IMR-90 (cell line): Measurements from ENCODE around the gene KAT14. TPM values are rescaled to one million over a fixed set of nuclear protein-coding genes. Genes with fewer than 3 reads are reported as not detected.

Experiments
- ATAC-seq: fragments of 200-7000 bp; cut with Tn5 transposase; 2 replicates; pipeline ENCODE4 v1.9.1; 2020; ENCODE audit warnings: low read depth, mild to moderate bottlenecking, moderate library complexity
- BruUV-seq: library from RNA; stranded (reverse); fragments of 400-500 nt; replicated peaks from 2 replicates; lab custom pipeline; 2021; lab: Mats Ljungman, UMichigan
- CTCF ChIA-PET: fragments of 300-600 bp; formaldehyde crosslinking; extraction: SDS; loops from one replicate; lab custom pipeline; 2021; ENCODE audit warnings: antibody characterized with exemption; lab: Yijun Ruan, JAX
- POLR2A ChIA-PET: fragments of 300-600 bp; sonication (Branson Sonifier 250); formaldehyde crosslinking; loops from one replicate; lab custom pipeline; 2022; ENCODE audit warnings: antibody characterized with exemption; ENCODE audit not compliant: unreplicated experiment; lab: Charles Lee
- DNase-seq: peaks from one replicate; pipeline ENCODE4 v3.0.0; 2013
- H2AFZ ChIP-seq: replicated peaks from 2 replicates; pipeline ENCODE3; 2013; ENCODE audit warnings: low read length, mild to moderate bottlenecking; ENCODE audit not compliant: poor library complexity
- H2AK5ac ChIP-seq: 2 replicates; pipeline ENCODE4 v1.6.1; 2013; ENCODE audit warnings: low read depth, low read length, inconsistent platforms
- H2AK9ac ChIP-seq: replicated peaks from 2 replicates; pipeline ENCODE3; 2013; ENCODE audit warnings: mild to moderate bottlenecking, low read depth, low read length, moderate library complexity; ENCODE audit not compliant: poor library complexity
- H2BK120ac ChIP-seq: 2 replicates; pipeline ENCODE4 v1.6.1; 2013; ENCODE audit warnings: low read depth, low read length, inconsistent platforms
- H2BK15ac ChIP-seq: 3 replicates; pipeline ENCODE4 v1.6.1; 2013; ENCODE audit warnings: low read depth, low read length, inconsistent platforms
- H2BK20ac ChIP-seq: 2 replicates; pipeline ENCODE4 v1.6.1; 2013; ENCODE audit warnings: low read depth, mild to moderate bottlenecking, inconsistent platforms, low read length, moderate library complexity
- H2BK5ac ChIP-seq: 2 replicates; pipeline ENCODE4 v1.6.1; 2013; ENCODE audit warnings: mild to moderate bottlenecking, low read depth, low read length, inconsistent platforms; ENCODE audit not compliant: poor library complexity, severe bottlenecking
- H3K14ac ChIP-seq: replicated peaks from 2 replicates; pipeline ENCODE4 v1.6.1; 2013; ENCODE audit warnings: low read depth, low read length, inconsistent platforms
- H3K18ac ChIP-seq: 2 replicates; pipeline ENCODE4 v1.6.1; 2013; ENCODE audit warnings: low read depth, low read length, control low read depth
- H3K23ac ChIP-seq: 2 replicates; pipeline ENCODE4 v1.6.1; 2013; ENCODE audit warnings: low read depth, low read length, inconsistent platforms
- H3K27ac ChIP-seq: 2 replicates; pipeline ENCODE4 v1.5.1; 2013; ENCODE audit warnings: mild to moderate bottlenecking, control low read depth, low read length; ENCODE audit not compliant: insufficient read depth
- H3K27me3 ChIP-seq: 2 replicates; pipeline ENCODE4 v1.6.1; 2013; ENCODE audit warnings: low read length; ENCODE audit not compliant: control insufficient read depth, insufficient read depth
- H3K36me3 ChIP-seq: 2 replicates; pipeline ENCODE4 v1.6.1; 2013; ENCODE audit warnings: low read length, mixed read lengths; ENCODE audit not compliant: control insufficient read depth, insufficient read depth
- H3K4ac ChIP-seq: 2 replicates; pipeline ENCODE4 v1.6.1; 2013; ENCODE audit warnings: low read depth, low read length, inconsistent platforms
- H3K4me1 ChIP-seq: 2 replicates; pipeline ENCODE4 v1.6.1; 2013; ENCODE audit warnings: low read length, mixed read lengths; ENCODE audit not compliant: control insufficient read depth, insufficient read depth
- H3K4me2 ChIP-seq: 2 replicates; pipeline ENCODE4 v1.6.1; 2013; ENCODE audit warnings: low read depth, mild to moderate bottlenecking, control low read depth, low read length, moderate library complexity
- H3K4me3 ChIP-seq: 2 replicates; pipeline ENCODE4 v1.5.1; 2013; ENCODE audit warnings: low read depth, mild to moderate bottlenecking, control low read depth, low read length, moderate library complexity; ENCODE audit not compliant: insufficient read depth
- H3K56ac ChIP-seq: 2 replicates; pipeline ENCODE4 v1.6.1; 2013; ENCODE audit warnings: low read length, inconsistent platforms; ENCODE audit not compliant: insufficient read depth; ENCODE audit errors: extremely low read depth
- H3K79me1 ChIP-seq, 2 experiments: 2 replicates each; pipeline ENCODE4 v1.6.1; 2013; ENCODE audit warnings: low read length in 2 of 2, inconsistent platforms in 1 of 2, low read depth in 1 of 2
- H3K9ac ChIP-seq: 2 replicates; pipeline ENCODE4 v1.6.1; 2013; ENCODE audit warnings: low read depth, low read length, control low read depth
- H3K9me1 ChIP-seq: 2 replicates; pipeline ENCODE4 v1.6.1; 2013; ENCODE audit warnings: low read length, inconsistent platforms; ENCODE audit not compliant: insufficient read depth
- H3K9me3 ChIP-seq: 2 replicates; pipeline ENCODE4 v1.6.1; 2013; ENCODE audit warnings: low read length; ENCODE audit not compliant: control insufficient read depth, insufficient read depth
- H4K20me1 ChIP-seq: 2 replicates; pipeline ENCODE4 v1.6.1; 2013; ENCODE audit warnings: low read length, inconsistent platforms; ENCODE audit not compliant: insufficient read depth
- H4K5ac ChIP-seq: 2 replicates; pipeline ENCODE4 v1.6.1; 2013; ENCODE audit warnings: mild to moderate bottlenecking, low read depth, low read length, control low read depth
- H4K8ac ChIP-seq, 2 experiments: 2 replicates each; pipeline ENCODE4 v1.6.1; 2013; ENCODE audit warnings: low read depth in 2 of 2, low read length in 2 of 2, control low read depth in 1 of 2, inconsistent platforms in 1 of 2
- H4K91ac ChIP-seq: 2 replicates; pipeline ENCODE4 v1.6.1; 2013; ENCODE audit warnings: low read depth, low read length, inconsistent platforms; ENCODE audit not compliant: insufficient read depth
- BHLHE40 ChIP-seq: fragments of 150-350 bp; IDR thresholded peaks from 2 replicates; pipeline ENCODE4 v1.6.1; 2016; ENCODE audit warnings: mild to moderate bottlenecking, low read depth, low read length
- FOS ChIP-seq: fragments of 150-350 bp; IDR thresholded peaks from 2 replicates; pipeline ENCODE4 v1.6.1; 2016; ENCODE audit warnings: low read depth, low read length
- MAZ ChIP-seq: IDR thresholded peaks from 2 replicates; pipeline ENCODE4 v1.6.1; 2012; ENCODE audit warnings: low read depth, mild to moderate bottlenecking, low read length, improper control_type of control experiment, moderate library complexity, borderline replicate concordance
- MXI1 ChIP-seq: IDR thresholded peaks from 2 replicates; pipeline ENCODE4 v1.6.1; 2012; ENCODE audit warnings: low read depth, mild to moderate bottlenecking, low read length, moderate library complexity, borderline replicate concordance
- NFE2L2 ChIP-seq: fragments of 150-350 bp; IDR thresholded peaks from 2 replicates; pipeline ENCODE4 v1.6.1; 2016; ENCODE audit warnings: low read depth, mild to moderate bottlenecking, low read length
- POLR2A ChIP-seq: IDR thresholded peaks from 2 replicates; pipeline ENCODE4 v1.6.1; 2012; ENCODE audit warnings: mild to moderate bottlenecking, low read depth, low read length
- RAD21 ChIP-seq: IDR thresholded peaks from 2 replicates; pipeline ENCODE4 v1.6.1; 2012; ENCODE audit warnings: low read length, improper control_type of control experiment
- RCOR1 ChIP-seq: IDR thresholded peaks from 2 replicates; pipeline ENCODE4 v1.6.1; 2012; ENCODE audit warnings: mild to moderate bottlenecking, low read length, improper control_type of control experiment; ENCODE audit not compliant: insufficient replicate concordance
- RFX5 ChIP-seq: IDR thresholded peaks from 2 replicates; pipeline ENCODE4 v1.8.0; 2012; ENCODE audit warnings: low read depth, mild to moderate bottlenecking, low read length, moderate library complexity
- SMC3 ChIP-seq: fragments of 150-350 bp; IDR thresholded peaks from 2 replicates; pipeline ENCODE4 v1.6.1; 2016; ENCODE audit warnings: low read depth, mild to moderate bottlenecking, antibody characterized with exemption, low read length, moderate library complexity
- WGBS, 2 experiments: methylation state at CpG; one replicate each; pipeline versions ENCODE4 v1.1.5 to v1.1.7; 2013; ENCODE audit warnings: missing lambda C conversion rate in 2 of 2; ENCODE audit not compliant: insufficient read length in 1 of 2; ENCODE audit errors: extremely low coverage in 2 of 2; 5-methylcytosine and 5-hydroxymethylcytosine counted together
- dilution Hi-C: fragments of 300-500 bp; cut with HindIII; formaldehyde crosslinking; loops from one replicate; pipeline ENCODE4 v1.14.3; 2018; ENCODE audit warnings: low sequenced_read_pairs; ENCODE audit not compliant: unreplicated experiment
- in situ Hi-C: fragments of 300-500 bp; cut with MboI; formaldehyde crosslinking; loops from 3 replicates; pipeline ENCODE4 v1.14.3; 2019; ENCODE audit warnings: low sequenced_read_pairs, inconsistent platforms, mixed read lengths
- intact Hi-C: fragments of 100-400 bp; cut with micrococcal nuclease; formaldehyde crosslinking; loops from 2 replicates; pipeline ENCODE4 v1.10.0; 2022
- polyA plus RNA-seq, 3 experiments: library from polyadenylated mRNA; depleted of rRNA; stranded (reverse); fragments of >200 nt; gene quantifications; 2 replicates each; pipeline ENCODE4 v1.2.3, GENCODE V29; 2012; ENCODE audit warnings: low replicate concordance in 1 of 3
- total RNA-seq: library from RNA; depleted of rRNA; stranded (reverse); fragments of >200 nt; gene quantifications from 2 replicates; pipeline ENCODE4 v1.2.3, GENCODE V29; 2012
- TF ChIP-seq, protein P1 (sequence below): conservative IDR thresholded peaks from 2 replicates; pipeline ENCODE4 v1.5.1; 2012; ENCODE audit warnings: mild to moderate bottlenecking, low read depth, low read length, improper control_type of control experiment
- TF ChIP-seq, protein P2 (sequence below): fragments of 150-350 bp; IDR thresholded peaks from 2 replicates; pipeline ENCODE4 v1.6.1; 2017; ENCODE audit warnings: mild to moderate bottlenecking, antibody characterized with exemption, low read length, low read depth

Gene KAT14
- total and polyA plus RNA-seq, 2 of the 4 experiments (the other 2 are of a cell fraction): 6.7 to 12.4 TPM

GRCh38 chr20:18156045-18156444 lies 18.4 kb downstream of the KAT14 start:
- BruUV-seq: no TSS peak
- Histone ChIP-seq H4K8ac (no peak overlapping the region), H3K56ac (no peak overlapping the region), H2AK5ac (no peak overlapping the region), H3K4ac (no peak overlapping the region), H3K9ac (no peak overlapping the region), H3K4me2 (no peak overlapping the region), H3K4me1 (no peaks in the 10 kb centered on the region), H2BK20ac (no peak overlapping the region), H4K20me1 (no peaks in the 10 kb centered on the region), H2AK9ac (no peak overlapping the region), H3K23ac (no peak overlapping the region), H3K27ac (no peak overlapping the region), H3K79me1 (peaks cover 0 to 3% of the 10 kb centered on the region in 2 experiments; a peak in 1 of 4 replicates), H3K9me1 (no peaks in the 10 kb centered on the region), H2AFZ (no peak overlapping the region), H3K9me3 (no peaks in the 10 kb centered on the region), H4K5ac (no peak overlapping the region), H3K18ac (no peak overlapping the region), H2BK5ac (no peak overlapping the region), H3K36me3 (peaks cover 18% of the 10 kb centered on the region), H3K27me3 (no peaks in the 10 kb centered on the region), H3K14ac (no peak overlapping the region), H2BK120ac (no peak overlapping the region), H2BK15ac (no peak overlapping the region), H4K91ac (no peak overlapping the region), H3K4me3 (no peak overlapping the region)
- ATAC-seq: no peak
- TF ChIP-seq POLR2A (no peak), FOS (no peak), MXI1 (no peak), SMC3 (no peak), RAD21 (no peak), RFX5 (no peak), RCOR1 (no peak), BHLHE40 (no peak), MAZ (no peak), NFE2L2 (no peak)
- TF ChIP-seq, protein P1, sequence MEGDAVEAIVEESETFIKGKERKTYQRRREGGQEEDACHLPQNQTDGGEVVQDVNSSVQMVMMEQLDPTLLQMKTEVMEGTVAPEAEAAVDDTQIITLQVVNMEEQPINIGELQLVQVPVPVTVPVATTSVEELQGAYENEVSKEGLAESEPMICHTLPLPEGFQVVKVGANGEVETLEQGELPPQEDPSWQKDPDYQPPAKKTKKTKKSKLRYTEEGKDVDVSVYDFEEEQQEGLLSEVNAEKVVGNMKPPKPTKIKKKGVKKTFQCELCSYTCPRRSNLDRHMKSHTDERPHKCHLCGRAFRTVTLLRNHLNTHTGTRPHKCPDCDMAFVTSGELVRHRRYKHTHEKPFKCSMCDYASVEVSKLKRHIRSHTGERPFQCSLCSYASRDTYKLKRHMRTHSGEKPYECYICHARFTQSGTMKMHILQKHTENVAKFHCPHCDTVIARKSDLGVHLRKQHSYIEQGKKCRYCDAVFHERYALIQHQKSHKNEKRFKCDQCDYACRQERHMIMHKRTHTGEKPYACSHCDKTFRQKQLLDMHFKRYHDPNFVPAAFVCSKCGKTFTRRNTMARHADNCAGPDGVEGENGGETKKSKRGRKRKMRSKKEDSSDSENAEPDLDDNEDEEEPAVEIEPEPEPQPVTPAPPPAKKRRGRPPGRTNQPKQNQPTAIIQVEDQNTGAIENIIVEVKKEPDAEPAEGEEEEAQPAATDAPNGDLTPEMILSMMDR: no peak
- TF ChIP-seq, protein P2, sequence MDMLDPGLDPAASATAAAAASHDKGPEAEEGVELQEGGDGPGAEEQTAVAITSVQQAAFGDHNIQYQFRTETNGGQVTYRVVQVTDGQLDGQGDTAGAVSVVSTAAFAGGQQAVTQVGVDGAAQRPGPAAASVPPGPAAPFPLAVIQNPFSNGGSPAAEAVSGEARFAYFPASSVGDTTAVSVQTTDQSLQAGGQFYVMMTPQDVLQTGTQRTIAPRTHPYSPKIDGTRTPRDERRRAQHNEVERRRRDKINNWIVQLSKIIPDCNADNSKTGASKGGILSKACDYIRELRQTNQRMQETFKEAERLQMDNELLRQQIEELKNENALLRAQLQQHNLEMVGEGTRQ: no peak
- dilution Hi-C loops (no loop called here), intact Hi-C loops (no loop called here), in situ Hi-C loops (no loop called here)
- ChIA-PET POLR2A (interaction anchor here (1.0 kb wide), 1 partner anchor 18 kb away, joined by 3 read pairs; the partner anchor contains the start of genes KAT14 and PET117), CTCF (no interaction called here)
- no CpG with 5 or more reads among the region's 4 CpGs for WGBS, 2 experiments
- DNase-seq: no peak
